HG03097 (cell line): ENCODE results near the gene TRIM66.

Source experiments
- ATAC-seq: cut with Tn5 transposase; IDR thresholded peaks from one replicate; pipeline ENCODE4 v1.9.1; 2021; ENCODE audit not compliant: unreplicated experiment, low FRiP score

TRIM66 gene

GRCh38 chr11:8615291-8616032 lies 67.0 kb downstream of the TRIM66 start:
- no peak for ATAC-seq

GRCh38 chr11:8614497-8614896 lies 68.0 kb downstream of the TRIM66 start:
- ATAC-seq, result no peak

- no peak for ATAC-seq
Observed at GRCh38 chr11:8613036-8613435, 69.4 kb downstream of the TRIM66 start.

GRCh38 chr11:8612522-8612921 lies 69.9 kb downstream of the TRIM66 start:
- ATAC-seq, result no peak

- ATAC-seq, result no peak
Observed at GRCh38 chr11:8610532-8611116, 71.8 kb downstream of the TRIM66 start.

- no peak for ATAC-seq
Observed at GRCh38 chr11:8608652-8609051, 73.8 kb downstream of the TRIM66 start.

GRCh38 chr11:8605971-8606563 lies 76.4 kb downstream of the TRIM66 start:
- no peak for ATAC-seq

GRCh38 chr11:8604078-8604723 lies 78.3 kb downstream of the TRIM66 start:
- no peak for ATAC-seq

GRCh38 chr11:8603696-8604077 lies 78.8 kb downstream of the TRIM66 start:
- ATAC-seq, result no peak

- ATAC-seq, result no peak
Observed at GRCh38 chr11:8601376-8602133, 80.9 kb downstream of the TRIM66 start.

GRCh38 chr11:8598506-8598905 lies 84.0 kb downstream of the TRIM66 start:
- no peak for ATAC-seq

- ATAC-seq, result no peak
Observed at GRCh38 chr11:8597182-8597581, 85.3 kb downstream of the TRIM66 start.

- ATAC-seq, result no peak
Observed at GRCh38 chr11:8596504-8597046, 85.9 kb downstream of the TRIM66 start.

- peak; percentile 85 for ATAC-seq
Observed at GRCh38 chr11:8593935-8594909, 88.2 kb downstream of the TRIM66 start, which contains the start of gene STK33. Gene STK33 (minus strand): TSS chr11:8594228. CDS start chr11:8474905, 119,323 bp downstream.

- no peak for ATAC-seq
Observed at GRCh38 chr11:8593455-8593854, 89.0 kb downstream of the TRIM66 start.

GRCh38 chr11:8587915-8588314 lies 94.5 kb downstream of the TRIM66 start:
- ATAC-seq, result no peak

- no peak for ATAC-seq
Observed at GRCh38 chr11:8586805-8587204, 95.7 kb downstream of the TRIM66 start.

- ATAC-seq, result no peak
Observed at GRCh38 chr11:8586184-8586583, 96.3 kb downstream of the TRIM66 start.

GRCh38 chr11:8584511-8584910 lies 98.0 kb downstream of the TRIM66 start:
- ATAC-seq, result no peak
